Immature natural killer cell (primary cell): ENCODE data around the gene RALBP1. TPM values are rescaled to one million over a fixed set of nuclear protein-coding genes. Genes with fewer than 3 reads are reported as not detected.
A peak's percentile ranks its signal among the peaks of the same experiment; 100 is the strongest.

Experiments
- DNase-seq, 3 donors: peaks; one replicate each; pipeline ENCODE4 v3.0.0; 2022; ENCODE audit warnings: mixed read lengths in 1 of 3
- H3K27ac Mint-ChIP-seq, 6 donors: one replicate each; pipeline ENCODE4 v1.8.0; 2020; ENCODE audit warnings: mixed read lengths in 6 of 6, mild to moderate bottlenecking in 5 of 6, inconsistent platforms in 4 of 6, moderate library complexity in 3 of 6
- H3K27me3 Mint-ChIP-seq, 3 donors: one replicate each; pipeline ENCODE4 v1.8.0; 2020 to 2021; ENCODE audit warnings: low read depth in 3 of 3, mild to moderate bottlenecking in 3 of 3, mixed read lengths in 3 of 3, moderate library complexity in 3 of 3, inconsistent platforms in 1 of 3
- H3K36me3 Mint-ChIP-seq, 3 donors: one replicate each; pipeline ENCODE4 v1.8.0; 2020; ENCODE audit warnings: mixed read lengths in 3 of 3, inconsistent platforms in 2 of 3, mild to moderate bottlenecking in 2 of 3
- H3K4me1 Mint-ChIP-seq, 2 donors: one replicate each; pipeline ENCODE4 v1.8.0; 2020; ENCODE audit warnings: inconsistent platforms in 2 of 2, mild to moderate bottlenecking in 2 of 2, mixed read lengths in 2 of 2, moderate library complexity in 1 of 2
- H3K4me3 Mint-ChIP-seq, 5 donors: one replicate each; pipeline ENCODE4 v1.8.0; 2020; ENCODE audit warnings: mild to moderate bottlenecking in 5 of 5, mixed read lengths in 5 of 5, inconsistent platforms in 3 of 5, moderate library complexity in 3 of 5
- H3K9me3 Mint-ChIP-seq, 6 donors: one replicate each; pipeline ENCODE4 v1.8.0; 2020; ENCODE audit warnings: mild to moderate bottlenecking in 6 of 6, mixed read lengths in 6 of 6, inconsistent platforms in 4 of 6, moderate library complexity in 3 of 6
- polyA plus RNA-seq, 3 donors: library from polyadenylated mRNA; unstranded; fragments of 300-500 nt; fragmentation: Illumina TruSeq; gene quantifications; one replicate each; pipeline ENCODE4 v1.2.3, GENCODE V29; 2021

RALBP1 gene
- polyA plus RNA-seq, 3 donors from 2014 or later = 47.8 to 71.2 (median 50.1) TPM

DNA sequence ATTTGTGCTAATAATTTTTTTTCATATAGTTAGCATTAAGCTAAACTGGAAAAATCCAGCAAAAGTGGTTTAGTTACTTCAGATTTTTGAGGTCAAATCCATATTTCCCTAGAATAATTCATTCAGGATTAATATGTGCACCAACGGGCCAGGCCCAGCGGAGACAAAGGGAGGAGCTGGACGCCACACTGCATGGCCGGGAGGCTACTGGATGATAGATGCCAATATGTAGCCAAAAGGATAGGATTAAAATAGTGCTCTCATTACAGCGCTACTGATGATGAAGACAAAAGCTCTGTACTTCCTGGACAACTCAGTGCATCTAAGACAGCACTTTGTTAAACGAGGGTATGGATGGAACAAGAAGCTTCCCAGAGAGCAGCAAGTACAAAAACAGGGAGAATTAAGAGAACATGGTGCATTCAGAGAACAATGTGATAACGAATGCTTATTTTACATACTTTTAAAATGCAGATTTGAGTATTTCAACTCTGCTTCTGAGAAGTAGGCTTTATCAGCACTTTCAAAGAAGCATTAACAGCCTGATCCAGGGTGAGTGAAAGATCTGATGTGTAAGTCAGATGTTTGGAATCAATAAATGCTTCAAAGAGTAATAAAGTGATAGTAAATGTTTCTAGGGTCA is 99.3 kb downstream of the RALBP1 start:
- H3K9me3 Mint-ChIP-seq = no peaks in the 10 kb centered on the region
- H3K4me3 Mint-ChIP-seq = no peak overlapping the region
- peak overlapping the region in 1 of 6 donors; percentile 58 for H3K27ac Mint-ChIP-seq
- H3K27me3 Mint-ChIP-seq = no peaks in the 10 kb centered on the region
- H3K4me1 Mint-ChIP-seq = peaks cover 0 to 10% of the 10 kb centered on the region in 2 donors
- H3K36me3 Mint-ChIP-seq = peaks cover 19 to 22% (median 19%) of the 10 kb centered on the region in 3 donors
- DNase-seq = no peak

DNA sequence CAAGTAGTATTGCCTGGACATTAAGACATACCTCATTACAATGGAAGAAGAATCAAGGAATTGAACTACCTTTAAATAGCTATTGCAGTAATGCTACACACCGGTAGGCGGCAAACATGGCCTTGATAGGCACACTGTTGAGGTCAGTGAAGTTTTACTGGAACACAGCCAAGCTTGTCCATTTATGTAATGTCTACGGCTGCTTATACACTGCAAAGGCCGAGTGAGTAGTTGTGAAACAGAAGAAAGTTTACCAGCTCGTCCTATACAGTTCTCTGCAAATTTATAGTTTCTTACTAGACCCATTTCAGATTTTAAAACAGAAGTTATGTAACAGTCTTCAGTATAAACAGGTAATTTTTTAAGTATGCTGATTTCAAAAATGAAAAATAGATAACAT is 100.2 kb downstream of the RALBP1 start:
- Mint-ChIP-seq H3K4me1 (peaks cover 0 to 10% of the 10 kb centered on the region in 2 donors), H3K4me3 (no peak overlapping the region), H3K9me3 (no peaks in the 10 kb centered on the region), H3K27ac (peak overlapping the region in 1 of 6 donors; percentile 14), H3K36me3 (peaks cover 18 to 21% (median 19%) of the 10 kb centered on the region in 3 donors), H3K27me3 (no peaks in the 10 kb centered on the region)
- peak; percentile 33 to 37 (median 35) for DNase-seq

GRCh38 chr18:9577361-9577760 is 102.0 kb downstream of the RALBP1 start:
- Mint-ChIP-seq H3K27ac (peak overlapping the region in 3 of 6 donors; percentile 6 to 29 (median 22)), H3K9me3 (no peaks in the 10 kb centered on the region), H3K4me3 (no peak overlapping the region), H3K27me3 (no peaks in the 10 kb centered on the region), H3K4me1 (peaks cover 0 to 10% of the 10 kb centered on the region in 2 donors), H3K36me3 (peaks cover 22 to 33% (median 29%) of the 10 kb centered on the region in 3 donors)
- DNase-seq = no peak

DNA sequence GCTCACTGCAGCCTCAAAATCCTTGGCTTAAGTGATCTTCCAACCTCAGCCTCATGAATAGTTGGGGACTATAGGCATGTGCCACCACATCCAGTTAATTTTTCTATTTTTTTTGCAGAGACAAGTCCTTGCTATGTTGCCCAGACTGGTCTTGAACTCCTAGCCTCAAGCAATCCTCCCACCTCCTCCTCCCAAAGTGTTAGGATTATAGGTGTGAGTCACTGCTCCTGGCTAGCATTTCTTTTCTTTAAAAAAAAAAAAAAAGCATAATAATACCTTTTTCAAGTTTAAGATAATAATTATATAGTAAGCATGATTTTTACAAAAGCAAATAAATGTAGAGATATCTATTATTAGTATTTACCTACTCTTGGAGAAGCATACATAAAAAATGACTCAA is 103.0 kb downstream of the RALBP1 start:
- Mint-ChIP-seq H3K4me3 (no peak overlapping the region), H3K27me3 (no peaks in the 10 kb centered on the region), H3K4me1 (peaks cover 0 to 10% of the 10 kb centered on the region in 2 donors), H3K9me3 (no peaks in the 10 kb centered on the region), H3K36me3 (peaks cover 25 to 37% (median 31%) of the 10 kb centered on the region in 3 donors), H3K27ac (no peak overlapping the region)
- no peak for DNase-seq

GRCh38 chr18:9581667-9582066 is 106.4 kb downstream of the RALBP1 start:
- no peaks in the 10 kb centered on the region for H3K9me3 Mint-ChIP-seq
- no peak for DNase-seq
- H3K4me1 Mint-ChIP-seq = peaks cover 0 to 10% of the 10 kb centered on the region in 2 donors
- no peak overlapping the region for H3K4me3 Mint-ChIP-seq
- peaks cover 22 to 41% (median 25%) of the 10 kb centered on the region in 3 donors for H3K36me3 Mint-ChIP-seq
- no peaks in the 10 kb centered on the region for H3K27me3 Mint-ChIP-seq
- H3K27ac Mint-ChIP-seq = peak overlapping the region in 1 of 6 donors; percentile 19

- H3K4me3 Mint-ChIP-seq = no peak overlapping the region
- peaks cover 17 to 43% (median 23%) of the 10 kb centered on the region in 3 donors for H3K36me3 Mint-ChIP-seq
- H3K4me1 Mint-ChIP-seq = no peaks in the 10 kb centered on the region
- H3K27ac Mint-ChIP-seq = no peak overlapping the region
- no peaks in the 10 kb centered on the region for H3K9me3 Mint-ChIP-seq
- no peak for DNase-seq
- H3K27me3 Mint-ChIP-seq = peaks cover 0 to 2% (median 0%) of the 10 kb centered on the region in 3 donors
Measured at GRCh38 chr18:9586814-9587213, 111.5 kb downstream of the RALBP1 start.

Other genes with a start within 250 kb of the RALBP1 start
- gene TWSG1, start 140.7 kb upstream of the RALBP1 start, polyA plus RNA-seq = 1 to 10 TPM; 5.1 to 5.3 (median 5.3) TPM
- 10 to 100 TPM; 12.0 to 17.0 (median 14.3) TPM for gene PPP4R1, start 139.0 kb downstream of the RALBP1 start, polyA plus RNA-seq
- 10 to 100 TPM in 2 of 3 donors, 1 to 10 TPM in 1; 5.3 to 28.0 (median 19.3) TPM for gene RAB31, start 232.8 kb downstream of the RALBP1 start, polyA plus RNA-seq